HG03442 (cell line): Measurements from ENCODE around the gene STX3.
"Not testable (repeated sequence)": the region's sequence is repeated elsewhere in the genome, so short reads cannot be mapped to it uniquely, and the experiment has no call there.

Experiments
- ATAC-seq: cut with Tn5 transposase; IDR thresholded peaks from one replicate; pipeline ENCODE4 v1.9.1; 2021; ENCODE audit warnings: mild to moderate bottlenecking, moderate library complexity; ENCODE audit not compliant: unreplicated experiment

The STX3 gene

GRCh38 chr11:59829358-59829757 lies 74.2 kb downstream of the STX3 start:
- ATAC-seq: no peak

DNA sequence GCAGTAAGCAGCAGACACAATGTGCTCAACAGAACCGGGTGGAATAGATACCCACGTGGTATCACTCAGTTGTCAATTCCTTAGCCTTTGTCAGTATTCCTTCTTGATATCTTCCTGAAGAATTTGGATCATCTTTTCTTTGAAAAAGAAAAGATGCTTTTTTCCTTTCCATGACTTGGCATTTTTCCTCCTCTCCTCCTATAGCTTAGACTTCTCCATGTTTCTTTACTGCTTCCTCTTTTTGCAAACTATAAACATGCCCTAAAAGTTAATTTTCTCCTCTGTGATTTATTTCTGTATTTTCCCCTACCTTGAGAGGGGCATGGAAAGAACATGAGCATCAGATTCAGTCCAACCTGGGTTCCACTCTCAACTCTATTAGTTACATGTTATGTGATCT lies 78.4 kb downstream of the STX3 start:
- ATAC-seq: no peak

GRCh38 chr11:59839615-59840014 lies 84.4 kb downstream of the STX3 start:
- no peak for ATAC-seq

GRCh38 chr11:59841514-59841913 lies 86.3 kb downstream of the STX3 start:
- ATAC-seq: no peak

GRCh38 chr11:59842316-59842715 lies 87.1 kb downstream of the STX3 start:
- ATAC-seq: no peak

- no peak for ATAC-seq
Observed at GRCh38 chr11:59845399-59845798, 90.2 kb downstream of the STX3 start, which contains the start of gene CBLIF. CBLIF (minus strand) TSS chr11:59845499; CDS start chr11:59845453, 46 bp downstream.

- ATAC-seq: no peak
Observed at GRCh38 chr11:59846556-59846955, 91.4 kb downstream of the STX3 start.

DNA sequence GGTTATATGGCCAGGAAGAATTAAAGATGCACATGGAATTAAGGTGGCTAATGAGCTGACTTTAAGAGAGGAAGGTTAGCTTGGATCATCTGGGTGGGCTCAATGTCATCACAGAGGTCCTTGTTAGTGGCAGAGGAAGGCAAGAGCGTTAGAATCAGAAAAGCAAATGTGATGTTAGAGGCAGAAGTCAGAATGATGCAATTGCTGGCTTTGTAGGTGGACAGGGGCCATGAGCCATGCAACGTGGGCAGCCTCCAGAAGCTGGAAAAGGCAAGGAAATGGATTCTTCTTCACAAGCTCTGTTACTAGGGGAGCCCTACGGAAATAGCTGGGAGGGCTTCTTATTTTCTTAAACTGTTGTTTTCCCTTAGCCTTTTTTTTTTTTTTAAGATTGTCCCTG lies 92.5 kb downstream of the STX3 start:
- ATAC-seq: no peak

DNA sequence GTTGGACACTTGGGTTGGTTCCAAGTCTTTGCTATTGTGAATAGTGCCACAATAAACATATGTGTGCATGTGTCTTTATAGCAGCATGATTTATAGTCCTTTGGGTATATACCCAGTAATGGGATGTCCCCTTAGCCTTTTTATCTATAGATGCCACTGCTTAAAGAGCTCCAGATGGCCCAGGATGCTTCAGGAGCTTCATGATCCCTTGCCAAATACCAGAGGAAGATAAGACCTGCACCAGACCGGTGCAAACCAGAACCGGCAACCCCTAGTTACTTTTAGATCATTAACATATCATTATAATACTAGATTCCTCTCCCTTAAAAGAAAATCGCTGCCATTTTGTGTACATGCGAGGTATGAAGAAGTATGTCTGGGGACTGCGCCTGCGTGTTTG lies 93.3 kb downstream of the STX3 start:
- ATAC-seq: not testable (repeated sequence)

DNA sequence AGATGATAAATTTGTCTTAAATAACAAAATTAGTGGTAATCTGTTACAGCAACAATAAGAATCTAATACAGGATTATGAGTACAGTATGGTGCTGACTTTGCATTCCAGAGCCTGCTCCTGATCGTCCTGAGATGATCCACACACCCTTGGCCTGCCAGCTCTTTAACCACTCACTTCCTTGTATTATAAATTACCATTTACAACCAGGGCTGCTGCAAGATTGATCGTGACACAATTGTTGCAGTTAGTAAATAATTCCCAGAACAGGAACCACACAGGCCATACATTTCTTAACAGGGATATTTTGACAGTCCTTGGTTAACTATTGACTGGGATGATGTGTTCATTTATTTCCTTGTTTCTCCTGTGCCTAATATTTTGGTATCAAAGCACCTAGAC lies 94.0 kb downstream of the STX3 start:
- no peak for ATAC-seq

DNA sequence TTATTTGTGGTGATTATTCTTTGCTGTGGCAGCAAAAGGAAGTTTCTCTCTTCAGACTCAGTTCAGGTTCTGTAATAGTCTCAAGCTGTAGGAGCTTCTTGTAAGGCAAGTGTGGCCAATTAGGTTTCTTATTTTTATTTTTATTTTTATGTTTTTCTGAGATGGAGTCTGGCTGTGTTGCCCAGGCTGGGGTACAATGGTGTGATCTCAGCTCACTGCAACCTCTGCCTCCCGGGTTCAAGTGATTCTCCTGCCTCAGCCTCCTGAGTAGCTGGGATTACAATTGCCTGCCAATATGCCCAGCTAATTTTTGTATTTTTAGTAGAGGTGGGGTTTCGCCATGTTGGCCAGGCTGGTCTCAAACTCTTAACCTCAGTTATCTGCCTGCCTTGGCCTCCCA lies 94.4 kb downstream of the STX3 start:
- ATAC-seq: not testable (repeated sequence)

DNA sequence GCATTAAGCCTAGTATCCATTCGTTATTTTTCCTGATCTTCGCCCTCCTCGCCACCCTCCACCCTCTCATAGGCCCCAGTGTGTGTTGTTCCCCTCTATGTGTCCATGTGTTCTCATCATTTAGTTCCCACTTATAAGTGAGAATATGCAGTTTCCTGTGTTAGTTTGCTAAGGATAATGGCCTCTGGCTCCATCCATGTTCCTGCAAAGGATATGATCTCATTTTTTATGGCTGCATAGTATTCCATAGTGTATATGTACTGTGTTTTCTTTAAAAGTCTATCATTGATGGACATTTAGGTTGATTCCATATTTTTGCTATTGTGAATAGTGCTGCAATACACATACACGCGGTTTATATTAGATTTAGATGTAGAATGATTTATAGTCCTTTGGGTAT lies 96.2 kb downstream of the STX3 start:
- ATAC-seq: not testable (repeated sequence)

DNA sequence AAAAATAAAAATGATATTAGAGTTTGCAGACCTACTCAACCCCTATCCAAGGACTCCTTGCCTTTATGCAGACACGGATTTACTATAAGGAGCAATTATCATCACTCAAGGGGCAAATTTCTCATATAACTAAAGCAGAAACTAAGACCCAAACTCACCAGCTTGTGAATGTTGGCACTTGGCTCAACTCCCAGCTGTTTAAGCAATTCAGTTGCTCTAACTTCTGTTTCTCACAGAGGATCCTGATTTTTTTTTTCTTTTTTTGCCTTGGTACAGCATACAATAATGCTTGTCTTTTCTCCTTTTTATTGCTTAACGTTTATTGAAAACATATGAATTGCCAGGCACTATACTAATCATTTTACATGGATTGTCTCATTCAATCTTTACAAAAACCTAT lies 99.7 kb downstream of the STX3 start:
- ATAC-seq: no peak
